Measurements from ENCODE around the gene TNFRSF1B.

DNA sequence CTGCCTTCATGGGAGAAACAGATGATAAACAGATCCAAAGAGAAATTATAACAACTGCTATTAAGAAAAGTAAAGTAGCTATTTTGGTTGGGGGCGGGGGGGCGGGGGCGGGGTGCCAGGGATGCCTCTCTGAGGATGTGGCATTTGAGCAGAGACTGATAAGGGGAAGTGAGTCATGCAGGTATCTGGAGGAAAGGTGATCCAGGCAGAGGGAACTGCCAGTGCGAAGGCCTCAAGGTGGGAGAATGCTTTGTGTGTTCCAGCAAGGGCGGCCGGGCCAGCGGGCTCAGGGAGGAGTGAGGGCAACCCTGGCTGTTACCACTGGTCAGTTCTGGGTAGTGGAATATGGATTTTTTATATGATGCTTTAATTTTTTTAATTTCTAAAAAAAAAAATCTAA is 7.0 kb upstream of the TNFRSF1B start:
- TF ChIP-seq, protein P1, sequence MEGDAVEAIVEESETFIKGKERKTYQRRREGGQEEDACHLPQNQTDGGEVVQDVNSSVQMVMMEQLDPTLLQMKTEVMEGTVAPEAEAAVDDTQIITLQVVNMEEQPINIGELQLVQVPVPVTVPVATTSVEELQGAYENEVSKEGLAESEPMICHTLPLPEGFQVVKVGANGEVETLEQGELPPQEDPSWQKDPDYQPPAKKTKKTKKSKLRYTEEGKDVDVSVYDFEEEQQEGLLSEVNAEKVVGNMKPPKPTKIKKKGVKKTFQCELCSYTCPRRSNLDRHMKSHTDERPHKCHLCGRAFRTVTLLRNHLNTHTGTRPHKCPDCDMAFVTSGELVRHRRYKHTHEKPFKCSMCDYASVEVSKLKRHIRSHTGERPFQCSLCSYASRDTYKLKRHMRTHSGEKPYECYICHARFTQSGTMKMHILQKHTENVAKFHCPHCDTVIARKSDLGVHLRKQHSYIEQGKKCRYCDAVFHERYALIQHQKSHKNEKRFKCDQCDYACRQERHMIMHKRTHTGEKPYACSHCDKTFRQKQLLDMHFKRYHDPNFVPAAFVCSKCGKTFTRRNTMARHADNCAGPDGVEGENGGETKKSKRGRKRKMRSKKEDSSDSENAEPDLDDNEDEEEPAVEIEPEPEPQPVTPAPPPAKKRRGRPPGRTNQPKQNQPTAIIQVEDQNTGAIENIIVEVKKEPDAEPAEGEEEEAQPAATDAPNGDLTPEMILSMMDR (IDR thresholded peaks at IDR 0.05; ENCODE audit: borderline replicate concordance, extremely low read depth, low read length, poor library complexity, severe bottlenecking) = no peak
- no peak for TF ChIP-seq EZH2 (IDR thresholded peaks at IDR 0.05; ENCODE audit: borderline replicate concordance, low read depth, low read length, severe bottlenecking)

Data from DND-41 (cell line).